Heart left ventricle (tissue), 16 donors: ENCODE measurements around the gene CARS2. TPM values are rescaled to one million over a fixed set of nuclear protein-coding genes. Genes with fewer than 3 reads are reported as not detected.

ENCODE experiments used
- ATAC-seq, 4 donors: fragments of 200-7000 bp; cut with Tn5 transposase; one replicate each; pipeline ENCODE4 v1.9.1; 2020 to 2022; ENCODE audit warnings: moderate library complexity in 4 of 4, mild to moderate bottlenecking in 3 of 4, moderate number of reproducible peaks in 1 of 4
- DNase-seq, 5 donors: peaks; one replicate each; pipeline ENCODE4 v3.0.0-alpha.2; 2020
- H3K27ac ChIP-seq, 12 donors: fragments of 200-600 bp; sonication (generic) in 4 of 12; one replicate each; pipeline versions ENCODE4 v1.5.0 to v1.8.0; 2016 to 2022; ENCODE audit warnings: mild to moderate bottlenecking in 2 of 12
- H3K27me3 ChIP-seq, 9 donors: fragments of 200-600 bp; sonication (generic) in 2 of 9; one replicate each; pipeline versions ENCODE4 v1.5.1 to v1.8.0; 2016 to 2022; ENCODE audit warnings: mild to moderate bottlenecking in 3 of 9
- H3K36me3 ChIP-seq, 9 donors: fragments of 200-600 bp; sonication (generic) in 2 of 9; one replicate each; pipeline versions ENCODE4 v1.5.0 to v1.8.0; 2018 to 2022; ENCODE audit warnings: mild to moderate bottlenecking in 2 of 9
- H3K4me1 ChIP-seq, 12 donors: fragments of 200-600 bp; sonication (generic) in 4 of 12; one replicate each; pipeline versions ENCODE4 v1.5.0 to v1.8.0; 2016 to 2022; ENCODE audit warnings: mild to moderate bottlenecking in 3 of 12
- H3K4me3 ChIP-seq, 12 donors: fragments of 200-600 bp; sonication (generic) in 4 of 12; one replicate each; pipeline versions ENCODE4 v1.5.0 to v1.8.0; 2017 to 2022; ENCODE audit warnings: mild to moderate bottlenecking in 9 of 12, moderate library complexity in 4 of 12
- H3K9me3 ChIP-seq, 12 donors: fragments of 200-600 bp; sonication (generic) in 4 of 12; one replicate each; pipeline versions ENCODE4 v1.5.0 to v1.8.0; 2016 to 2022; ENCODE audit warnings: mild to moderate bottlenecking in 1 of 12
- CTCF ChIP-seq, 12 donors: fragments of 200-600 bp; sonication (generic) in 4 of 12; IDR thresholded peaks; one replicate each; pipeline versions ENCODE4 v1.5.0 to v1.8.0; 2018 to 2022; ENCODE audit warnings: antibody characterized with exemption in 12 of 12, mild to moderate bottlenecking in 5 of 12
- POLR2A ChIP-seq, 2 donors: fragments of 450-650 bp; IDR thresholded peaks; one replicate each; pipeline ENCODE4 v1.6.1; 2017; ENCODE audit warnings: antibody characterized with exemption in 2 of 2, mild to moderate bottlenecking in 2 of 2, moderate library complexity in 2 of 2
- WGBS, 4 donors: extraction: QIAGEN DNeasy Blood & Tissue Kit in 2 of 4; methylation state at CpG; one replicate each; pipeline versions ENCODE4 v1.1.5 to v1.1.7; 2013 to 2018; 5-methylcytosine and 5-hydroxymethylcytosine counted together
- intact Hi-C, 10 donors: fragments of 100-400 bp; cut with DNase I; formaldehyde crosslinking; loops; one replicate each; pipeline versions ENCODE4 v1.11.1 to v1.14.2; 2022
- polyA plus RNA-seq, 2 donors: library from polyadenylated mRNA; stranded (reverse); fragments of 200-250 nt; gene quantifications; one replicate each; pipeline ENCODE4 v1.2.3, GENCODE V29; 2013
- total RNA-seq, 9 donors: library from RNA; depleted of rRNA in 2 of 9; stranded (reverse); fragments of >200 nt in 2 of 9; fragmentation: NEBNext Ultra II Directional in 3 of 9; extraction: Animal tissue kit (Norgen Biotek cat#: 25700) in 3 of 9; gene quantifications; one replicate each; pipeline versions ENCODE4 v1.1.0 to v1.2.4, GENCODE V29; 2016 to 2023
- donor health status: ischemic (EF 13 %, LVEDD 7.1; RV severe dilation, severe dysfunction).
- donor health status: healthy with polysubstance abuse.
- donor health status: DM: no; HTN: yes; CAD: no.
- donor health status: DM: no; HTN: no; CAD: no.
- donor health status: ischemic (EF 25% LVEDD 6.9; RV normal size, moderate dysfunction).
- donor health status: ischemic (EF 25% LVEDD 5.7; RV mildly dilated, moderate dysfunction).
- donor health status: healthy.
- donor health status: DM: yes; HTN: yes; CAD: no.
- donor health status: ischemic (EF 35%, LVEDD 5.7; RV mildly dilated, moderate dysfunction).
- donor health status: nonischemic (EF 11% LVEDD 7.7; RV severe dilation, severe dysfunction).
- donor health status: DM: yes; HTN: yes; CAD: no.
- donor health status: PGD.
- donor health status: ischemic (EF 29% LVEDD 5.4; RV normal size, mild dysfunction).
- donor health status: nonischemic (EF 23%, LVEDD 6.1; RV moderate dilation, normal function).

The CARS2 gene
- total and polyA plus RNA-seq, 11 donors: 35.4 to 78.5 (median 44.3) TPM

DNA sequence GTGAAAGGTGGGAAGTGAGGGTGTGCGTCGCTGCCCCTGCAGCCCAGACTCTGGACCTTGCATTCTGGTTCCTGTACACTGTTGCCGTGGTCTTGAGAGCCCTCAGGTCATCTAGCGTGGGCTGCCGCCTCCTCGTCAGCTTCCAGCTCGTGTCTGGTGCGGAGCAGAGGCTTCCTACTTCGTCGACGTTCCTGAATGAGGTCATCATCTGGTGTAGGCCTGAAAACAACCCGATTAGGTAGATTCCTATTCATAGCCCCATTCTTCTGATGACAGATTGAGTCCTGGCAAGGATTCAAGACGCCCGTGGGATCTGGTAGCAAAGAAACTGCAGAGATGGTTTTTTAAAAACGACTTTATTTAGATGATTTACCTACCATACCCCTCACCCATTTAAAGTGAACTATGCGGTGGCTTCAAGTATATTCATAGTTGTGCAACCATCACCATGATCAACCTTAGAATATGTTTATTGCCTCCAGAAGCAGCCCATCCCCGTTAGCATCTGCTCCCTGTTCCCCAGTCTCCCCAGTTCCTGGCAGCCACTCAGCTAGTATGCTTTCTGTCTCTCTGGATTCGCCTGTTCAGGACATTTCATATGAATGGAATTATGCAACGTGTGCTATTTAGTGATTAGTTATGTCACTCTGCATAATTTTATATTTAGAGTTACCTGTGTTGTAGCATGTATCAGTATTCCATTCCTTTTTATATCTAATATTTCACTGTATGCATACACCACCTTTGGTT lies 76.8 kb downstream of the CARS2 start:
- 58 to 79% (median 74%) methylated on average over 19 of the region's 19 CpGs for WGBS, 4 donors
- DNase-seq (no peak), ATAC-seq (peak in 1 of 4 donors; percentile 8)
- Histone ChIP-seq H3K9me3 (no peaks in the 10 kb centered on the region), H3K4me1 (peaks cover 0 to 36% (median 17%) of the 10 kb centered on the region in 12 donors), H3K27me3 (no peaks in the 10 kb centered on the region), H3K36me3 (peaks cover 0 to 77% (median 50%) of the 10 kb centered on the region in 9 donors), H3K4me3 (no peak overlapping the region), H3K27ac (peak overlapping the region in 2 of 12 donors; percentile 46 to 81)
- TF ChIP-seq POLR2A (IDR thresholded peaks at IDR 0.05): no peak
- no peak for TF ChIP-seq CTCF (IDR thresholded peaks at IDR 0.05)
- intact Hi-C loops: no loop called here

GRCh38 chr13:110628477-110628793 lies 77.5 kb downstream of the CARS2 start:
- intact Hi-C loops: no loop called here
- peak; percentile 56 to 85 (median 81) for ATAC-seq
- H3K4me3 ChIP-seq: no peak overlapping the region
- peaks cover 0 to 81% (median 57%) of the 10 kb centered on the region in 9 donors for H3K36me3 ChIP-seq
- H3K4me1 ChIP-seq: peaks cover 0 to 36% (median 17%) of the 10 kb centered on the region in 12 donors
- DNase-seq: peak in 1 of 5 donors; percentile 67
- no peaks in the 10 kb centered on the region for H3K9me3 ChIP-seq
- no peaks in the 10 kb centered on the region for H3K27me3 ChIP-seq
- peak overlapping the region in 3 of 12 donors; percentile 14 to 81 (median 46) for H3K27ac ChIP-seq
- no peak for TF ChIP-seq CTCF (IDR thresholded peaks at IDR 0.05)
- no peak for TF ChIP-seq POLR2A (IDR thresholded peaks at IDR 0.05)
- 54 to 65% (median 63%) methylated on average over 13 of the region's 13 CpGs for WGBS, 4 donors

DNA sequence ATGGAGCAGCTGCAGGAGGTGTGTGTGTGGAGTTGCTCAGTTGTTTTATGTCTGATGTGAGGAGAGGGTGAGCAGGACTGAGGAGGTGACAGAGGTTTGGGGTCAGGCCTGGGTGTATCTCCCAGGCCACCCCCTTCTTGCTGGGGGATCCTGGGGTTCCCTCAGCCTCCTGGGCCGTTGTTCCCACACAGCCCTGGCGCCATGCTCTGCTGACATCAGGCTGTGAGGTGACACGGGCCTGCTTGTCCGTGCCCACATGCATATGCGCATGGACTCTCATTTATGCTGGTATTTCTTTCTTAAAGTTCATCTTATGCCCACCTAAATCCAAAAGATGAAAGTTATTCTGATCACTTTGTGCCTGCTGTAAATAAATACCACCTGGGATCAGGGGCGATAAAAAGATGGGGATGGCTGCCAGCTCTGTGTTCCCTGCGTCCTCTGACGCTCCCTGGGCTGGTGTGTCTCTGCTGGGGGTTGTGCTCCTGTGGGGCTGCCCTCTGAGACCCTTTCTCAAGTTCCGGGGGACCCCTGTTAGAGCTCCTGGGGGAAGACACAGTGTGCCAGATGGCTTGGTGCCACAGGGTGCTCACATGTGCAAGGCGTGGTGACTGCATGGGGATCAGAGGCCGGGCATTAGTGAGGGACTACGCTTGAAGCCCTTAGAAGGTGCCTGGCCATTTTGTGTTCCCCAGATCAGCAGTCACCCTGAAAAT lies 78.0 kb downstream of the CARS2 start:
- no peak for DNase-seq
- no peaks in the 10 kb centered on the region for H3K27me3 ChIP-seq
- no peak overlapping the region for H3K4me3 ChIP-seq
- no peaks in the 10 kb centered on the region for H3K9me3 ChIP-seq
- intact Hi-C loops: no loop called here
- TF ChIP-seq POLR2A (IDR thresholded peaks at IDR 0.05) (no peak), CTCF (IDR thresholded peaks at IDR 0.05) (no peak)
- peaks cover 0 to 86% (median 62%) of the 10 kb centered on the region in 9 donors for H3K36me3 ChIP-seq
- peak overlapping the region in 3 of 12 donors; percentile 14 to 81 (median 25) for H3K27ac ChIP-seq
- WGBS, 4 donors: 60 to 71% (median 68%) methylated on average over 12 of the region's 12 CpGs
- ATAC-seq: peak; percentile 7 to 51 (median 47)
- peaks cover 0 to 36% (median 17%) of the 10 kb centered on the region in 12 donors for H3K4me1 ChIP-seq

GRCh38 chr13:110627351-110627750 lies 78.6 kb downstream of the CARS2 start:
- intact Hi-C loops: no loop called here
- Histone ChIP-seq H3K4me1 (peaks cover 0 to 36% (median 17%) of the 10 kb centered on the region in 12 donors), H3K4me3 (no peak overlapping the region), H3K9me3 (no peaks in the 10 kb centered on the region), H3K27me3 (no peaks in the 10 kb centered on the region), H3K36me3 (peaks cover 0 to 87% (median 68%) of the 10 kb centered on the region in 9 donors), H3K27ac (peak overlapping the region in 1 of 12 donors; percentile 81)
- DNase-seq (no peak), ATAC-seq (no peak)
- no peak for TF ChIP-seq CTCF (IDR thresholded peaks at IDR 0.05)
- TF ChIP-seq POLR2A (IDR thresholded peaks at IDR 0.05): no peak
- 83 to 87% (median 85%) methylated on average over 8 of the region's 8 CpGs for WGBS, 4 donors
